ENCODE data around the gene PCDHGA7.
"Not testable (repeated sequence)": the region's sequence is repeated elsewhere in the genome, so short reads cannot be mapped to it uniquely, and the experiment has no call there.

PCDHGA7 gene

DNA sequence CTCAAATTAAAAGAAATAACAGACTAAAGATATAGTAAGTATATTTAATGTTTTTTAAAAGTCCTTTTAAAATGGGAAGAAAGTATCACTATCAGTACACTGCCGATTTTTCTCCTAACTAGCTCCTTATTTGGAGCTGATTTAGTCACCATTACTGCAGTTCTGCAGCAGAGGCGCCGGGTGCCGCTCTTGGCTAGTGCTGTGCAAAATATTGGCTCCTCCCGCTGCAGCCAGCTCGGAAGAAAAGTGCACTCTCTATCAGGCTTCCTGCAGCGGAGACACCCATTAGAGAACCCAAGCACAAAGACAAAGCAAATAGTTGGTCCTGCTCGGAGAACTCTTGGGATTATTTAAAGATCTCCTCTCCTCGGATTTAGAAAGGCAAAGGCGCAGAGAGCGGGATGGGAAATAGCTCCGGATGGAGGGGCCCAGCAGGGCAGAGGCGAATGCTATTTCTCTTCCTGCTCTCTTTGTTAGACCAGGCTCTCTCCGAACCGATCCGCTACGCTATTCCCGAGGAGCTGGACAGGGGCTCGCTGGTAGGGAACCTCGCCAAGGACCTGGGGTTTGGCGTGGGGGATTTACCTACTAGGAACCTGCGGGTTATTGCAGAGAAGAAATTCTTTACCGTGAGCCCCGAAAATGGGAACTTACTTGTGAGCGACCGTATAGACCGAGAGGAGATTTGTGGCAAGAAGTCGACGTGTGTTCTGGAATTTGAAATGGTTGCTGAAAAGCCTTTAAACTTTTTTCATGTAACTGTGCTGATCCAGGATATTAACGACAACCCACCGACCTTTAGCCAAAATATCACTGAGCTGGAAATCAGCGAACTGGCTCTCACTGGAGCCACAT, 12.3 kb upstream of the PCDHGA7 start, which contains the start of gene PCDHGB3:
Gene PCDHGB3, plus strand, starts transcription at position 249 of the 855 bp plus-strand sequence. Its CDS starts 153 bp downstream, at position 402.
- peak; percentile 7 to 14 for DNase-seq

DNA sequence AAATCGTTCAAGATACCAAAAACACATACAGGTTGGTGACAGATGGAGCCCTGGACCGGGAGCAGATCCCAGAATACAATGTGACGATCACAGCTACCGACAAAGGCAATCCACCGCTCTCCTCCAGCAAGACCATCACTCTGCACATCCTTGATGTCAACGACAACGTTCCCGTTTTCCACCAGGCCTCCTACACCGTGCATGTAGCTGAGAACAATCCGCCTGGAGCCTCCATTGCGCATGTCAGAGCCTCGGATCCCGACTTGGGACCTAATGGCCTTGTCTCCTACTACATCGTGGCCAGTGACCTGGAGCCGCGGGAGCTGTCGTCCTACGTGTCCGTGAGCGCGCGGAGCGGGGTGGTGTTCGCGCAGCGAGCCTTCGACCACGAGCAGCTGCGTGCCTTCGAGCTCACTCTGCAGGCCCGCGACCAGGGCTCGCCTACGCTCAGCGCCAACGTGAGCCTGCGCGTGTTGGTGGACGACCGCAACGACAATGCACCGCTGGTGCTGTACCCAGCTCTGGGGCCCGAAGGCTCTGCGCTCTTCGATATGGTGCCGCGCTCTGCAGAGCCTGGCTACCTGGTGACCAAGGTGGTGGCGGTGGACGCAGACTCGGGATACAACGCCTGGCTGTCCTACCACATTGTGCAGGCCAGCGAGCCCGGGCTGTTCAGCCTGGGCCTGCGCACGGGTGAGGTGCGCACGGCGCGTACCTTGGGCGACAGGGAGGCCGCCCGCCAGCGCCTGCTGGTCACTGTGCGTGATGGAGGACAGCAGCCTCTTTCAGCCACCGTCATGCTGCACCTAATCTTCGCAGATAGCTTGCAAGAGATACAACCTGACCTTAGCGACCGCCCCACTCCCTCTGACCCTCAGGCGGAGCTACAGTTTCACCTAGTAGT, 10.7 kb upstream of the PCDHGA7 start:
- DNase-seq: no peak

- no peak for DNase-seq
These were observed 8.7 kb upstream of the PCDHGA7 start, which contains the start of gene PCDHGA6 for GRCh38 chr5:141373673-141374317. PCDHGA6 (plus strand) TSS chr5:141373891; CDS start chr5:141374084, 193 bp downstream.

DNA sequence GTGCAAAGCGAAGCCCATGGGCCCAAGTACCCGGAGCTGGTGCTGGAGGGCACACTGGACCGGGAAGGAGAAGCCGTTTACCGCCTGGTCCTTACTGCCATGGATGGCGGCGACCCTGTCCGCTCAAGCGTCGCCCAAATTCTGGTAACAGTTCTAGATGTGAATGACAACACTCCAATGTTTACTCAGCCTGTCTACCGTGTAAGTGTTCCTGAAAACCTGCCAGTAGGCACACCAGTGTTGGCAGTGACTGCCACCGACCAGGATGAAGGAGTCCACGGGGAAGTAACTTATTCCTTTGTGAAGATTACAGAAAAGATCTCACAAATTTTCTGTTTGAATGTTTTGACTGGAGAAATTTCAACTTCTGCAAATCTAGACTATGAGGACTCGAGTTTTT, 7.9 kb upstream of the PCDHGA7 start:
- DNase-seq: no peak

GRCh38 chr5:141375444-141376155, 6.9 kb upstream of the PCDHGA7 start:
- DNase-seq: not testable (repeated sequence)

DNA sequence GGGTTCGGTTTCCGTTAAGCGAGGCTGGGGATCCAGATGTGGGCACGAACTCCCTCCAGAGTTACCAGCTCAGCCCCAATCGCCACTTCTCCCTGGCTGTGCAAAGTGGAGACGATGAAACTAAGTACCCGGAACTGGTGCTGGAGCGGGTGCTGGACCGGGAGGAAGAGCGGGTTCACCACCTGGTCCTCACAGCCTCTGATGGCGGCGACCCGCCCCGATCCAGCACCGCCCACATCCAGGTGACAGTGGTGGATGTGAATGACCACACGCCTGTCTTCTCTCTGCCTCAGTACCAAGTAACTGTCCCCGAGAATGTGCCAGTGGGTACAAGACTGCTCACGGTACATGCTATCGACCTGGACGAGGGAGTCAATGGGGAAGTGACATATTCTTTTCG, 803 bp downstream of the PCDHGA7 start:
- no peak for DNase-seq

DNA sequence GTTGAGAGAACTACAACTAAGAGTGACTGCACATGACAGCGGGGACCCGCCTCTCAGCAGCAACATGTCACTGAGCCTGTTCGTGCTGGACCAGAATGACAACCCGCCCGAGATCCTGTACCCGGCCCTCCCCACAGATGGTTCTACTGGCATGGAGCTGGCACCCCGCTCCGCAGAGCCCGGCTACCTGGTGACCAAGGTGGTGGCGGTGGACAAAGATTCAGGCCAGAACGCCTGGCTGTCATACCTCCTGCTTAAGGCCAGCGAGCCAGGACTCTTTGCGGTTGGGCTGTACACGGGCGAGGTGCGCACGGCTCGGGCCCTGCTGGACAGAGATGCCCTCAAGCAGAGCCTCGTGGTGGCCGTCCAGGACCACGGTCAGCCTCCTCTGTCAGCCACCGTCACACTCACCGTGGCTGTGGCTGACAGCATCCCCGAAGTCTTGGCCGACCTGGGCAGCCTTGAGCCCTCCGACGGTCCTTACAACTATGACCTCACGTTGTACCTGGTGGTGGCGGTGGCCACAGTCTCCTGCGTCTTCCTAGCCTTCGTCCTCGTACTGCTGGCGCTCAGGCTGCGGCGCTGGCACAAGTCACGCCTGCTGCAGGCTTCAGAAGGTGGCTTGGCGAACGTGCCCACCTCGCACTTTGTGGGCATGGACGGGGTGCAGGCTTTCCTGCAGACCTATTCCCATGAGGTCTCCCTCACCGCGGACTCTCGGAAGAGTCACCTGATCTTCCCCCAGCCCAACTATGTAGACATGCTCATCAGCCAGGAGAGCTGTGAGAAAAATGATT, 2.1 kb downstream of the PCDHGA7 start:
- no peak for DNase-seq

DNA sequence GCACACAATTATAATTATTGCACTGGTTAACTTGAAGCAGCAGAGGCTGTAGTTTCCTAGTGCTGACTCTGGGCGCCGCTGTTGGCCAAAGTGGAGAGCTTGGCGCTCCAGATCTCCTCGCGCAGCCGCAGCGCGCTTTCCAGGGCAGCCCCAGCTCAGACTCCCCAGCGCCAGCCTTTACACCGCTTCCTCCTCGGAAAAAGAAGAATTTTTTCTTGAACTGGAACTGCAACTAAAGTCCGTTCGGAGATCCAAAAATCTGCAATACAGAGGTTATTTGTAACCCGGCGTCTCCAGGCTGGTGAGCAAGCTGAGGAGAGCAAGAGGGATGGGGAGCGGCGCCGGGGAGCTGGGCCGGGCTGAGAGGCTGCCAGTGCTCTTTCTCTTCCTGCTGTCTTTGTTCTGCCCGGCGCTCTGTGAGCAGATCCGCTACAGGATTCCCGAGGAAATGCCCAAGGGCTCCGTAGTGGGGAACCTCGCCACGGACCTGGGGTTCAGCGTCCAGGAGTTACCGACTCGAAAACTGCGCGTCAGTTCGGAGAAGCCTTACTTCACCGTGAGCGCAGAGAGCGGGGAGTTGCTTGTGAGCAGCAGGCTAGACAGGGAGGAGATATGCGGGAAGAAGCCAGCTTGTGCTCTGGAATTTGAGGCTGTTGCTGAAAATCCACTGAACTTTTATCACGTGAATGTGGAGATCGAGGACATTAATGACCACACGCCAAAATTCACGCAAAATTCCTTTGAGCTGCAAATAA, 5.2 kb downstream of the PCDHGA7 start, which contains the start of gene PCDHGB4:
Gene PCDHGB4, plus strand, starts transcription at position 142 of the 755 bp plus-strand sequence. Its CDS starts 187 bp downstream, at position 329.
- not testable (repeated sequence) for DNase-seq

DNA sequence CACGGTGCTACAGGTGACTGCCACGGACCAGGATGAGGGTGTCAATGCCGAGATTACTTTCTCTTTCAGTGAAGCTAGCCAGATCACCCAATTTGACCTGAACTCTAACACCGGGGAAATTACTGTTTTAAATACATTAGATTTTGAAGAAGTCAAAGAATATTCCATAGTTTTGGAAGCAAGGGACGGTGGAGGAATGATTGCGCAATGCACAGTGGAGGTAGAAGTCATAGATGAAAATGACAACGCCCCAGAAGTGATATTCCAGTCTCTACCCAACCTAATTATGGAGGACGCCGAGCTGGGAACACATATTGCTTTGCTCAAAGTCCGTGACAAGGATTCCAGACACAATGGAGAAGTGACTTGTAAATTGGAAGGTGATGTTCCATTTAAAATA, 6.1 kb downstream of the PCDHGA7 start:
- no peak for DNase-seq

- no peak for DNase-seq
These were observed 6.9 kb downstream of the PCDHGA7 start for GRCh38 chr5:141389153-141390042.

GRCh38 chr5:141392429-141393198, 10.1 kb downstream of the PCDHGA7 start, which contains the start of gene PCDHGA8:
PCDHGA8 (plus strand) TSS chr5:141392633; CDS start chr5:141392814, 181 bp downstream.
- no peak for DNase-seq

GRCh38 chr5:141393267-141393666, 10.7 kb downstream of the PCDHGA7 start:
- DNase-seq: no peak

GRCh38 chr5:141394401-141395187, 12.1 kb downstream of the PCDHGA7 start:
- DNase-seq: not testable (repeated sequence)

DNA sequence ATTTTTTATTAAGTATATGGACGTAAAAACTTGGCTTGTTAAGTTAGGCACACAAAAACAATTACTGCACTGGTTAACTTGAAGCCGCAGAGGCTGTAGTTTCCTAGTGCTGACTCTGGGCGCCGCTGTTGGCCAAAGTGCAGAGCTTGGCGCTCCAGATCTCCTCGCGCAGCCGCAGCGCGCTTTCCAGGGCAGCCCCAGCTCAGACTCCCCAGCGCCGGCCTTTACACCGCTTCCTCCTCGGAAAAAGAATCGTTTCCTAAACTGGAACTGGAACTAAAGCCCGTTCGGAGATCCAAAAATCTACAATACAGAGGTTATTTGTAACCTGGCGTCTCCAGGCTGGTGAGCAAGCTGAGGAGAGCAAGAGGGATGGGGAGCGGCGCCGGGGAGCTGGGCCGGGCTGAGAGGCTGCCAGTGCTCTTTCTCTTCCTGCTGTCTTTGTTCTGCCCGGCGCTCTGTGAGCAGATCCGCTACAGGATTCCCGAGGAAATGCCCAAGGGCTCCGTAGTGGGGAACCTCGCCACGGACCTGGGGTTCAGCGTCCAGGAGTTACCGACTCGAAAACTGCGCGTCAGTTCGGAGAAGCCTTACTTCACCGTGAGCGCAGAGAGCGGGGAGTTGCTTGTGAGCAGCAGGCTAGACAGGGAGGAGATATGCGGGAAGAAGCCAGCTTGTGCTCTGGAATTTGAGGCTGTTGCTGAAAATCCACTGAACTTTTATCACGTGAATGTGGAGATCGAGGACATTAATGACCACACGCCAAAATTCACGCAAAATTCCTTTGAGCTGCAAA, 15.4 kb downstream of the PCDHGA7 start, which contains the start of gene PCDHGB5:
Gene PCDHGB5, plus strand, starts transcription at position 192 of the 796 bp plus-strand sequence. Its CDS starts 181 bp downstream, at position 373.
- not testable (repeated sequence) for DNase-seq

DNA sequence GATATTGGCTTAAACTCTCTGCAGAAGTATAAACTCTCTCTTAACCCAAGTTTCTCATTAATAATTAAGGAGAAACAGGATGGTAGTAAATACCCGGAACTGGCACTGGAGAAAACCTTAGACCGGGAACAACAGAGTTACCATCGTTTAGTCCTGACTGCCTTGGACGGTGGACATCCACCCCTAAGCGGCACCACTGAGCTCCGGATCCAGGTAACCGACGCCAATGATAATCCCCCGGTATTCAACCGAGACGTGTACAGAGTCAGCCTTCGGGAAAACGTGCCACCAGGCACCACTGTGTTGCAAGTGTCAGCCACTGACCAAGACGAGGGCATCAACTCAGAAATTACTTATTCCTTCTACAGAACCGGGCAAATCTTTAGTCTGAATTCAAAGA, 16.1 kb downstream of the PCDHGA7 start:
- DNase-seq: no peak

DNA sequence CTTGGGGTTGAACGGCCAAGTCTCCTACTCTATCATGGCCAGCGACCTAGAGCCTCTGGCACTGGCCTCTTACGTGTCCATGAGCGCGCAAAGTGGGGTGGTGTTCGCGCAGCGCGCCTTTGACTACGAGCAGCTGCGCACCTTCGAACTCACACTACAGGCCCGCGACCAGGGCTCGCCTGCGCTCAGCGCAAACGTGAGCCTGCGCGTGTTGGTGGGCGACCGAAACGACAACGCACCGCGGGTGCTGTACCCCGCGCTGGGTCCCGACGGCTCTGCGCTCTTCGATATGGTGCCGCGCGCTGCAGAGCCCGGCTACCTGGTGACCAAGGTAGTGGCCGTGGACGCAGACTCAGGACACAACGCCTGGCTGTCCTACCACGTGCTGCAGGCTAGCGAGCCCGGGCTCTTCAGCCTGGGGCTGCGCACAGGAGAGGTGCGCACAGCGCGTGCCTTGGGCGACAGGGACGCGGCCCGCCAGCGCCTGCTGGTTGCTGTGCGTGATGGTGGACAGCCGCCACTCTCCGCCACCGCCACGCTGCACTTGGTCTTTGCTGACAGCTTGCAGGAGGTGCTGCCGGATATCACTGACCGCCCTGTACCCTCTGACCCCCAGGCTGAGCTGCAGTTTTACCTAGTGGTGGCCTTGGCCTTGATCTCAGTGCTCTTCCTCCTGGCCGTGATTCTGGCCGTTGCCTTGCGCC, 17.2 kb downstream of the PCDHGA7 start:
- no peak for DNase-seq
